K562 (cell line): ENCODE results near the gene HTR2B. TPM values are rescaled to one million over a fixed set of nuclear protein-coding genes. Genes with fewer than 3 reads are reported as not detected.

Experiments
- ATAC-seq: fragments of 200-7000 bp; cut with Tn5 transposase; 3 replicates; pipeline ENCODE4 v1.9.1; 2020; ENCODE audit warnings: moderate library complexity
- BruUV-seq: library from RNA; stranded (reverse); fragments of 400-500 nt; replicated peaks from 2 replicates; lab custom pipeline; 2021; lab: Mats Ljungman, UMichigan
- CTCF ChIA-PET: fragments of 300-600 bp; formaldehyde crosslinking; extraction: SDS; loops from one replicate; lab custom pipeline; 2021; ENCODE audit warnings: low intra/inter-chr PET ratio; lab: Yijun Ruan, JAX
- POLR2A ChIA-PET: fragments of 300-600, 350-650 bp; sonication (Branson Sonifier 250); formaldehyde crosslinking; extraction: SDS; loops from one replicate; lab custom pipeline; 2021; ENCODE audit warnings: antibody characterized with exemption, inconsistent platforms; lab: Yijun Ruan, JAX
- DNase-seq, 4 experiments: peaks; one replicate each; pipeline versions ENCODE4 v3.0.0 to v3.0.0-alpha.2; 2011 to 2018; ENCODE audit warnings: low spot score in 3 of 4, mixed read lengths in 3 of 4; ENCODE audit errors: extremely low read depth in 1 of 4
- FAIRE-seq: peaks from 2 replicates; lab custom pipeline; 2011; peaks lifted over from hg19 to GRCh38; lab: Jason Lieb, UNC
- H2AFZ ChIP-seq: 2 replicates; pipeline ENCODE4 v1.6.0; 2011; ENCODE audit warnings: low read depth, low read length, control low read depth, inconsistent platforms
- H3K27ac ChIP-seq: fragments of 200-600 bp; 3 replicates; pipeline ENCODE4 v1.8.0; 2011; ENCODE audit warnings: low read depth, mild to moderate bottlenecking, control low read depth, inconsistent platforms, low read length, moderate library complexity, mixed read lengths; ENCODE audit errors: extremely low read depth
- H3K27me3 ChIP-seq, 2 experiments: fragments of 300-600 bp in 1 of 2; 2 replicates in 1 of 2; 3 replicates in 1 of 2; pipeline versions ENCODE4 v1.6.0 to v1.8.0; 2011; ENCODE audit warnings: inconsistent platforms in 2 of 2, low read length in 2 of 2, mild to moderate bottlenecking in 1 of 2, mixed read lengths in 1 of 2, moderate library complexity in 1 of 2; ENCODE audit not compliant: control insufficient read depth in 2 of 2, insufficient read depth in 2 of 2
- H3K36me3 ChIP-seq: fragments of 300-600 bp; 3 replicates; pipeline ENCODE4 v1.8.0; 2011; ENCODE audit warnings: mild to moderate bottlenecking, low read length, inconsistent platforms; ENCODE audit not compliant: control insufficient read depth, insufficient read depth
- H3K4me1 ChIP-seq, 2 experiments: fragments of 200-600 bp in 1 of 2; replicated peaks in 1 of 2; 2 replicates in 1 of 2; 3 replicates in 1 of 2; pipeline versions ENCODE4 v1.5.1 to v1.8.0; 2011; ENCODE audit warnings: inconsistent platforms in 2 of 2, low read length in 2 of 2, mild to moderate bottlenecking in 1 of 2, mixed read lengths in 1 of 2, moderate library complexity in 1 of 2; ENCODE audit not compliant: control insufficient read depth in 2 of 2, insufficient read depth in 2 of 2
- H3K4me2 ChIP-seq: 2 replicates; pipeline ENCODE4 v1.6.1; 2011; ENCODE audit warnings: low read length, control low read depth, inconsistent platforms, mixed read lengths; ENCODE audit not compliant: insufficient read depth
- H3K4me3 ChIP-seq: fragments of 200-600 bp; sonication (generic), shearing (Covaris generic); 2 replicates; pipeline ENCODE4 v1.5.1; 2016; ENCODE audit warnings: control low read depth, inconsistent platforms
- H3K79me2 ChIP-seq: fragments of 200-600 bp; 3 replicates; pipeline ENCODE4 v1.8.0; 2011; ENCODE audit warnings: low read length, inconsistent platforms; ENCODE audit not compliant: control insufficient read depth, insufficient read depth
- H3K9ac ChIP-seq, 2 experiments: 2 replicates each; pipeline versions ENCODE4 v1.6.0 to v1.6.1; 2011; ENCODE audit warnings: low read depth in 2 of 2, low read length in 2 of 2, control low read depth in 1 of 2, inconsistent platforms in 1 of 2, mild to moderate bottlenecking in 1 of 2, mixed read lengths in 1 of 2; ENCODE audit not compliant: insufficient read depth in 1 of 2
- H3K9me1 ChIP-seq: one replicate; pipeline ENCODE4 v1.6.0; 2011; ENCODE audit warnings: inconsistent platforms, mild to moderate bottlenecking, low read length, moderate library complexity; ENCODE audit not compliant: control insufficient read depth, insufficient read depth
- H3K9me3 ChIP-seq: replicated peaks from 2 replicates; pipeline ENCODE4 v1.5.1; 2011; ENCODE audit warnings: low read depth, low read length, inconsistent platforms; ENCODE audit not compliant: control insufficient read depth, insufficient read depth
- H4K20me1 ChIP-seq: replicated peaks from 2 replicates; pipeline ENCODE4 v1.6.1; 2011; ENCODE audit warnings: low read length, inconsistent platforms, mixed read lengths; ENCODE audit not compliant: control insufficient read depth, insufficient read depth
- CREB1 ChIP-seq, 2 experiments: sonication (generic) in 1 of 2; formaldehyde crosslinking in 1 of 2; IDR thresholded peaks; 2 replicates each; pipeline versions ENCODE4 v1.6.1 to v1.8.0; 2012 to 2022; ENCODE audit warnings: inconsistent platforms in 1 of 2, mild to moderate bottlenecking in 1 of 2, missing genetic modification reagents in 1 of 2, moderate library complexity in 1 of 2
- DPF2 ChIP-seq: fragments of 450-650 bp; IDR thresholded peaks from 2 replicates; pipeline ENCODE4 v1.6.1; 2016
- FOS ChIP-seq: IDR thresholded peaks from 3 replicates; pipeline ENCODE4 v1.6.1; 2011; ENCODE audit not compliant: insufficient read length; ENCODE audit errors: extremely low read depth
- JUN ChIP-seq, 2 experiments: sonication (generic) in 1 of 2; formaldehyde crosslinking in 1 of 2; IDR thresholded peaks; 2 replicates each; pipeline versions ENCODE4 v1.6.1 to v1.8.0; 2012 to 2022; ENCODE audit warnings: borderline replicate concordance in 2 of 2, mild to moderate bottlenecking in 2 of 2, improper control_type of control experiment in 1 of 2, low read depth in 1 of 2, low read length in 1 of 2, missing genetic modification reagents in 1 of 2
- KAT8 ChIP-seq: fragments of 450-650 bp; IDR thresholded peaks from 2 replicates; pipeline ENCODE4 v1.6.1; 2016; ENCODE audit warnings: low read depth, mild to moderate bottlenecking
- KLF1 ChIP-seq: fragments of 450-650 bp; IDR thresholded peaks from 2 replicates; pipeline ENCODE4 v1.6.1; 2016; ENCODE audit warnings: missing genetic modification characterization, missing compliant biosample characterization
- RFX7 ChIP-seq: fragments of 250-450 bp; sonication (Bioruptor Pico); IDR thresholded peaks from 2 replicates; pipeline ENCODE4 v1.5.1; 2021; ENCODE audit warnings: mild to moderate bottlenecking
- RREB1 ChIP-seq: fragments of 250-450 bp; sonication (Bioruptor Pico); IDR thresholded peaks from 2 replicates; pipeline ENCODE4 v1.4.0; 2020
- SAFB2 ChIP-seq: fragments of 200-400 bp; formaldehyde crosslinking; IDR thresholded peaks from 2 replicates; pipeline ENCODE4 v1.6.1; 2018; ENCODE audit warnings: borderline replicate concordance, low read length, low read depth, moderate library complexity; ENCODE audit not compliant: severe bottlenecking
- USF1 ChIP-seq: sonication (generic); formaldehyde crosslinking; IDR thresholded peaks from 2 replicates; pipeline ENCODE4 v1.9.0; 2022; ENCODE audit warnings: mild to moderate bottlenecking, missing genetic modification reagents
- ZBED1 ChIP-seq: IDR thresholded peaks from 2 replicates; pipeline ENCODE4 v1.6.1; 2014
- WGBS: fragments of 100-300 bp; shearing (Covaris generic); methylation state at CpG from one replicate; pipeline ENCODE4 v1.1.6; 2016; ENCODE audit warnings: low coverage, mixed read lengths; ENCODE audit not compliant: insufficient coverage; ENCODE audit errors: missing lambda C conversion rate; 5-methylcytosine and 5-hydroxymethylcytosine counted together
- in situ Hi-C: fragments of 300-500 bp; cut with MboI; formaldehyde crosslinking; loops from 4 replicates; pipeline ENCODE4 v1.15.0; 2018; ENCODE audit warnings: inconsistent platforms, mixed read lengths
- intact Hi-C: fragments of 100-400 bp; cut with micrococcal nuclease; formaldehyde crosslinking; loops from 2 replicates; pipeline ENCODE4 v1.14.2; 2022
- polyA plus RNA-seq, 8 experiments: library from polyadenylated mRNA; depleted of rRNA in 4 of 8; stranded (reverse) in 5 of 8; unstranded in 3 of 8; fragments of >200 nt; fragmentation: Nextera tagmentation in 2 of 8; fragmentation: Illumina TruSeq in 1 of 8; extraction: Ambion mirVana in 2 of 8; extraction: Trizol in 1 of 8; gene quantifications; 2 replicates each; pipeline versions ENCODE4 v1.2.1 to v1.2.3, GENCODE V29; 2011 to 2014; ENCODE audit warnings: inconsistent platforms in 1 of 8, missing spikeins in 1 of 8
- total RNA-seq, 7 experiments: library from RNA; depleted of rRNA in 6 of 7; stranded (reverse); fragments of >200 nt in 6 of 7; fragmentation: Illumina TruSeq in 2 of 7; extraction: Trizol in 2 of 7; gene quantifications; 2 replicates each; pipeline versions ENCODE4 v1.2.1 to v1.2.3, GENCODE V29; 2011 to 2021; ENCODE audit warnings: low replicate concordance in 1 of 7

Gene HTR2B
- total and polyA plus RNA-seq, 9 of the 15 experiments (the other 6 are each of a cell fraction or from before 2014, with no cell fraction given), result not detected

- Histone ChIP-seq H3K9me1 (no peaks in the 10 kb centered on the region), H3K36me3 (peaks cover 57% of the 10 kb centered on the region), H3K27ac (no peak overlapping the region), H3K79me2 (no peaks in the 10 kb centered on the region), H3K4me3 (no peak overlapping the region), H3K4me1 (no peaks in the 10 kb centered on the region), H3K27me3 (no peaks in the 10 kb centered on the region), H3K4me2 (no peak overlapping the region), H4K20me1 (no peaks in the 10 kb centered on the region; the same call in 1 of the 2 replicates), H3K9ac (no peak overlapping the region), H3K9me3 (no peaks in the 10 kb centered on the region)
- ChIA-PET CTCF (no interaction called here), POLR2A (no interaction called here)
- FAIRE-seq (no peak), ATAC-seq (no peak)
- in situ Hi-C loops, result no loop called here
- intact Hi-C loops, result no loop called here
- 78% methylated on average over 2 of the region's 2 CpGs for WGBS
- BruUV-seq, result no TSS peak
- no peak for TF ChIP-seq KLF1
- no peak for TF ChIP-seq JUN (IDR thresholded peaks at IDR 0.05; ENCODE audit: borderline replicate concordance, low read depth, low read length)
- no peak for TF ChIP-seq JUN (CRISPR knock-in tag; IDR thresholded peaks at IDR 0.05; ENCODE audit: borderline replicate concordance)
- TF ChIP-seq USF1, result no peak
- TF ChIP-seq KAT8, result no peak
- no peak for TF ChIP-seq FOS
- no peak for TF ChIP-seq RREB1 (CRISPR knock-in tag)
- no peak for TF ChIP-seq RFX7
- TF ChIP-seq ZBED1, result no peak
- TF ChIP-seq SAFB2, result no peak
- no peak for TF ChIP-seq DPF2
- no peak for TF ChIP-seq CREB1 (IDR thresholded peaks at IDR 0.05)
- TF ChIP-seq CREB1 (CRISPR knock-in tag; IDR thresholded peaks at IDR 0.05), result no peak
- TF ChIP-seq, all 486 proteins: peak for 0
- DNase-seq, result no peak
- H2AFZ ChIP-seq, result no peak overlapping the region
Measured at GRCh38 chr2:231146665-231147064, 21.8 kb upstream of the HTR2B start.
